ENCODE results near the gene HCK.

DNA sequence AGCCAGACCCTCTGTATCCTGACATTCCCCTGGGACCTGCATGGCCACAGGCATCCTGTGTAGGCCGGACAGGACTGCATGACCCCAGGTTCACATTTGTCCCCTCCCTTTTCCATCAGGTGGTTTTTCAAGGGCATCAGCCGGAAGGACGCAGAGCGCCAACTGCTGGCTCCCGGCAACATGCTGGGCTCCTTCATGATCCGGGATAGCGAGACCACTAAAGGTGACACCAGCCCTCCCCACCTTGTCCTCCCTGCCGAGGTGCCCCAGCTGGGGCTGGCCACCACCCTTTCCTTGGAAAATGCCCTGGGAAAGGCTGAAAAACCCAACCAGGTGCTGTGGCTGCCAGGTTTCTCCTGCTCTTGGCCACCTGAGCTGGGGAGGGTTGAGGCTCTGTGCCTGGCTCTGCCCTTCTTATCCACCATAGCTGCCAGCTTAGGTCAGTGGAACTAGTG lies 27.6 kb downstream of the HCK start:
- TF ChIP-seq POLR2A (IDR thresholded peaks at IDR 0.05) = no peak
- TF ChIP-seq, protein P1, sequence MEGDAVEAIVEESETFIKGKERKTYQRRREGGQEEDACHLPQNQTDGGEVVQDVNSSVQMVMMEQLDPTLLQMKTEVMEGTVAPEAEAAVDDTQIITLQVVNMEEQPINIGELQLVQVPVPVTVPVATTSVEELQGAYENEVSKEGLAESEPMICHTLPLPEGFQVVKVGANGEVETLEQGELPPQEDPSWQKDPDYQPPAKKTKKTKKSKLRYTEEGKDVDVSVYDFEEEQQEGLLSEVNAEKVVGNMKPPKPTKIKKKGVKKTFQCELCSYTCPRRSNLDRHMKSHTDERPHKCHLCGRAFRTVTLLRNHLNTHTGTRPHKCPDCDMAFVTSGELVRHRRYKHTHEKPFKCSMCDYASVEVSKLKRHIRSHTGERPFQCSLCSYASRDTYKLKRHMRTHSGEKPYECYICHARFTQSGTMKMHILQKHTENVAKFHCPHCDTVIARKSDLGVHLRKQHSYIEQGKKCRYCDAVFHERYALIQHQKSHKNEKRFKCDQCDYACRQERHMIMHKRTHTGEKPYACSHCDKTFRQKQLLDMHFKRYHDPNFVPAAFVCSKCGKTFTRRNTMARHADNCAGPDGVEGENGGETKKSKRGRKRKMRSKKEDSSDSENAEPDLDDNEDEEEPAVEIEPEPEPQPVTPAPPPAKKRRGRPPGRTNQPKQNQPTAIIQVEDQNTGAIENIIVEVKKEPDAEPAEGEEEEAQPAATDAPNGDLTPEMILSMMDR (IDR thresholded peaks at IDR 0.05) = no peak

All from body of pancreas (tissue), 4 donors.